SU-DHL-6 (cell line): Measurements from ENCODE around the gene SEPTIN10.

Source experiments
- H2AFZ ChIP-seq: fragments of 200-600 bp; sonication (generic); 2 replicates; pipeline ENCODE4 v1.6.1; 2014; ENCODE audit warnings: low read depth, mild to moderate bottlenecking, moderate library complexity, mixed read lengths, antibody characterized with exemption, low read length; ENCODE audit not compliant: severe bottlenecking
- H3F3A ChIP-seq: fragments of 200-600 bp; shearing (Covaris generic); 2 replicates; pipeline ENCODE4 v1.6.0; 2016; ENCODE audit warnings: antibody characterized with exemption, mild to moderate bottlenecking; ENCODE audit not compliant: insufficient read depth
- H3K27ac ChIP-seq: fragments of 200-600 bp; sonication (generic); 2 replicates; pipeline ENCODE4 v1.5.1; 2016; ENCODE audit warnings: low read depth, mild to moderate bottlenecking, low read length, moderate library complexity, mixed read lengths
- H3K27me3 ChIP-seq: fragments of 200-600 bp; sonication (generic), shearing (Covaris generic); 2 replicates; pipeline ENCODE4 v1.6.0; 2014; ENCODE audit warnings: mild to moderate bottlenecking, low read length
- H3K36me3 ChIP-seq: fragments of 200-600 bp; sonication (generic); 2 replicates; pipeline ENCODE4 v1.6.1; 2014; ENCODE audit warnings: mild to moderate bottlenecking, low read length, mixed read lengths
- H3K4me2 ChIP-seq: fragments of 300-600, 200-600 bp; shearing (Covaris generic), sonication (generic); 2 replicates; pipeline ENCODE4 v1.6.0; 2014; ENCODE audit warnings: low read length, low read depth, mild to moderate bottlenecking; ENCODE audit not compliant: poor library complexity, severe bottlenecking
- H3K4me3 ChIP-seq: fragments of 200-600 bp; sonication (generic); 2 replicates; pipeline ENCODE4 v1.5.1; 2014; ENCODE audit warnings: antibody characterized with exemption, low read length, mild to moderate bottlenecking, mixed read lengths; ENCODE audit not compliant: insufficient read depth, poor library complexity, severe bottlenecking
- H3K79me2 ChIP-seq: fragments of 200-600 bp; sonication (generic); 2 replicates; pipeline ENCODE4 v1.6.1; 2014; ENCODE audit warnings: mild to moderate bottlenecking, low read length, moderate library complexity; ENCODE audit not compliant: insufficient read depth
- H3K9ac ChIP-seq: fragments of 200-600 bp; sonication (generic); 2 replicates; pipeline ENCODE4 v1.7.0; 2014; ENCODE audit warnings: mild to moderate bottlenecking, low read length
- H3K9me2 ChIP-seq: fragments of 200-600 bp; sonication (generic); replicated peaks from 2 replicates; pipeline ENCODE4 v1.6.1; 2014; ENCODE audit warnings: low read length; ENCODE audit not compliant: insufficient read depth
- H3K9me3 ChIP-seq: fragments of 200-600 bp; sonication (generic); 2 replicates; pipeline ENCODE4 v1.6.1; 2014; ENCODE audit warnings: low read length, mixed read lengths; ENCODE audit not compliant: insufficient read depth
- H4K20me1 ChIP-seq: fragments of 200-600 bp; sonication (generic); 2 replicates; pipeline ENCODE4 v1.6.1; 2014; ENCODE audit warnings: low read depth, mild to moderate bottlenecking, antibody characterized with exemption, low read length, moderate library complexity, mixed read lengths
- CTCF ChIP-seq: fragments of 200-600 bp; sonication (generic); IDR thresholded peaks from one replicate; pipeline ENCODE4 v1.5.1; 2017; ENCODE audit warnings: antibody characterized with exemption, mild to moderate bottlenecking, low read length, moderate library complexity; ENCODE audit not compliant: insufficient read depth, poor library complexity, severe bottlenecking
- EZH2phosphoT487 ChIP-seq: fragments of 200-600 bp; sonication (generic), shearing (Covaris generic); conservative IDR thresholded peaks from 2 replicates; pipeline ENCODE4 v1.6.1; 2018; ENCODE audit warnings: mild to moderate bottlenecking, antibody characterized with exemption, low read length, moderate library complexity, mixed read lengths

SEPTIN10 gene

GRCh38 chr2:109501461-109501860, 112.3 kb downstream of the SEPTIN10 start:
- Histone ChIP-seq H2AFZ (no peak overlapping the region), H3K79me2 (no peaks in the 10 kb centered on the region), H3K27me3 (no peaks in the 10 kb centered on the region), H3K9ac (no peak overlapping the region), H3K4me3 (no peak overlapping the region), H4K20me1 (no peaks in the 10 kb centered on the region), H3K9me2 (no peaks in the 10 kb centered on the region), H3K27ac (no peak overlapping the region), H3K9me3 (no peaks in the 10 kb centered on the region), H3K4me2 (no peak overlapping the region), H3F3A (no peaks in the 10 kb centered on the region), H3K36me3 (no peaks in the 10 kb centered on the region)
- TF ChIP-seq CTCF (no peak), EZH2phosphoT487 (no peak)

- no peaks in the 10 kb centered on the region for H4K20me1 ChIP-seq
- no peaks in the 10 kb centered on the region for H3K9me2 ChIP-seq
- H3K36me3 ChIP-seq = no peaks in the 10 kb centered on the region
- H2AFZ ChIP-seq = no peak overlapping the region
- TF ChIP-seq CTCF = no peak
- TF ChIP-seq EZH2phosphoT487 = no peak
- H3K27me3 ChIP-seq = no peaks in the 10 kb centered on the region
- H3K79me2 ChIP-seq = no peaks in the 10 kb centered on the region
- H3K9ac ChIP-seq = no peak overlapping the region
- no peak overlapping the region for H3K4me3 ChIP-seq
- H3K27ac ChIP-seq = no peak overlapping the region
- no peaks in the 10 kb centered on the region for H3K9me3 ChIP-seq
- no peaks in the 10 kb centered on the region for H3F3A ChIP-seq
- no peak overlapping the region for H3K4me2 ChIP-seq
Observed at GRCh38 chr2:109500910-109501309, 112.9 kb downstream of the SEPTIN10 start.

- H4K20me1 ChIP-seq = no peaks in the 10 kb centered on the region
- H3F3A ChIP-seq = no peaks in the 10 kb centered on the region
- no peaks in the 10 kb centered on the region for H3K79me2 ChIP-seq
- H3K4me2 ChIP-seq = no peak overlapping the region
- no peaks in the 10 kb centered on the region for H3K9me3 ChIP-seq
- no peak for TF ChIP-seq EZH2phosphoT487
- TF ChIP-seq CTCF = no peak
- H3K27ac ChIP-seq = no peak overlapping the region
- no peaks in the 10 kb centered on the region for H3K36me3 ChIP-seq
- H2AFZ ChIP-seq = no peak overlapping the region
- no peak overlapping the region for H3K4me3 ChIP-seq
- H3K27me3 ChIP-seq = no peaks in the 10 kb centered on the region
- H3K9ac ChIP-seq = no peak overlapping the region
- H3K9me2 ChIP-seq = no peaks in the 10 kb centered on the region
Observed at GRCh38 chr2:109499566-109499965, 114.2 kb downstream of the SEPTIN10 start.

GRCh38 chr2:109498906-109499305, 114.9 kb downstream of the SEPTIN10 start:
- H3K79me2 ChIP-seq = no peaks in the 10 kb centered on the region
- H3K4me3 ChIP-seq = no peak overlapping the region
- no peak overlapping the region for H3K9ac ChIP-seq
- no peaks in the 10 kb centered on the region for H3K9me3 ChIP-seq
- no peaks in the 10 kb centered on the region for H3F3A ChIP-seq
- H3K4me2 ChIP-seq = no peak overlapping the region
- no peak overlapping the region for H2AFZ ChIP-seq
- no peaks in the 10 kb centered on the region for H3K9me2 ChIP-seq
- no peaks in the 10 kb centered on the region for H3K36me3 ChIP-seq
- no peak overlapping the region for H3K27ac ChIP-seq
- H4K20me1 ChIP-seq = no peaks in the 10 kb centered on the region
- TF ChIP-seq CTCF (no peak), EZH2phosphoT487 (no peak)
- H3K27me3 ChIP-seq = no peaks in the 10 kb centered on the region
